Nephron progenitor cell (in vitro differentiated cells): ENCODE data around the gene MCM5.

Source experiments
- DNase-seq: peaks from one replicate; pipeline ENCODE4 v3.0.0; 2021
- H3K27ac Mint-ChIP-seq: 2 replicates; pipeline ENCODE4 v1.8.0; 2021; ENCODE audit warnings: mild to moderate bottlenecking, moderate library complexity, mixed read lengths
- H3K27me3 Mint-ChIP-seq: 2 replicates; pipeline ENCODE4 v1.8.0; 2021; ENCODE audit warnings: mild to moderate bottlenecking, low read depth, mixed read lengths; ENCODE audit not compliant: poor library complexity
- H3K36me3 Mint-ChIP-seq: 2 replicates; pipeline ENCODE4 v1.8.0; 2021; ENCODE audit warnings: low read depth, mixed read lengths
- H3K4me1 Mint-ChIP-seq: 2 replicates; pipeline ENCODE4 v1.8.0; 2021; ENCODE audit warnings: mixed read lengths
- H3K4me3 Mint-ChIP-seq: 2 replicates; pipeline ENCODE4 v1.8.0; 2021; ENCODE audit warnings: mild to moderate bottlenecking, moderate library complexity, mixed read lengths
- H3K9me3 Mint-ChIP-seq: 2 replicates; pipeline ENCODE4 v1.8.0; 2021; ENCODE audit warnings: mild to moderate bottlenecking, moderate library complexity, mixed read lengths
- TF ChIP-seq, protein P1 (sequence below): fragments of 200-600 bp; sonication (generic); IDR thresholded peaks from 2 replicates; pipeline ENCODE4 v1.5.0; 2021; ENCODE audit warnings: antibody characterized with exemption

Gene MCM5

DNA sequence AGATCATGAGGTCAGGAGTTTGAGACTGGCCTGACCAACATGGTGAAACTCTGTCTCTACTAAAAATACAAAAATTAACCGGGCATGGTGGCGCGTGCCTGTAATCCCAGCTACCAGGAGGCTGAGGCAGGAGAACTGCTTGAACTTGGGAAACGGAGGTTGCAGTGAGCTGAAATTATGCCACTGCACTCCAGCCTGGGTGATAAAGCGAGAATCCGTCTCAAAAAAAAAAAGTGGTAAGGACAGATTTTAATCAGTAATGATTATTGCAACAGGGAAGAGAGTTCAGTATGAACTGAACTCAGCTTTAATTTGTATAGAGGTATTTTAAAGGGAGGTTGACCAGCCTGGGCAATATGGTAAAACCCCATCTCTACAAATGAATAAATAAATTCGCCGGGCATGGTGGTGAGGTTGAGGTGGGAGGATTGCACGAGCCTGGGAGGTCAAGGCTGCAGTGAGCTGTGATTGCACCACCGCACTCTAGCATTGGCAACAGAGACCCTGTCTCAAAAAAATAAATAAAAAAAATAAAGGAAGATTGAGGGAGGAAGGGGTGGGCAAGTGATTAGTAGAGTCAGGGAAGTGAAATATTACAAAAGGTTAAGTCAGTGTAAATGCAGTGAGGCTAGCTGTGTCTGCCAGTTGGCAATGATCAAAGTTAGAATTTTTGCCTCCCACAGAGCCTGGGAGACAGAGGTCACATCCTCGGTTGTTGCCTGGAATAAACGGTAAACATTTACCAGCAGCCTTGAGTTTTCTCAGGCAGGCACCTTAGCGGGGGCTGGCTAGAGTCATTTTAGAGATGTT, 2.6 kb upstream of the MCM5 start:
- H3K4me3 Mint-ChIP-seq = peak overlapping the region; percentile 28

DNA sequence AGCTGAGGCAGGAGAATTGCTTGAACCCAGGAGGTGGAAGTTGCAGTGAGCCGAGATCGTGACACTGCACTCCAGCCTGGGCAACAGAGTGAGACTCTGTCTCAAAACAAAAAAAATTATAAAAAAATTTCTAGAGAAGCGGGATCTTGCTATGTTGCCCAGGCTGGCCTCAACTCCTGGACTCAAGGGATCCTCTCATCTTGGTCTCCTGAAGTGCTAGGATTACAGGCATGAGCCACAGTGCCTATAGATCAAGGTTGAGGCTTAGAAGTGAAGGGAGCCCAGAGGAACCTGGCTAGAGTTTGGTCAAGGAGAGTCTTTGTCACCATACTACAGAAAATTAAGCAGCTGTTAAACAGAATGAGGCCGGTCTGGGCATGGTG, 1.4 kb upstream of the MCM5 start:
- Mint-ChIP-seq H3K4me3 (peak overlapping the region; percentile 99), H3K27ac (no peak overlapping the region), H3K4me1 (peaks cover 64% of the 10 kb centered on the region)

More for the DNA sequence above, 2.6 kb upstream of the MCM5 start:
- Mint-ChIP-seq H3K27ac (peak overlapping the region; percentile 94), H3K27me3 (no peaks in the 10 kb centered on the region), H3K36me3 (peaks cover 9% of the 10 kb centered on the region), H3K4me1 (peaks cover 65% of the 10 kb centered on the region), H3K9me3 (no peaks in the 10 kb centered on the region)
- TF ChIP-seq, protein P1, sequence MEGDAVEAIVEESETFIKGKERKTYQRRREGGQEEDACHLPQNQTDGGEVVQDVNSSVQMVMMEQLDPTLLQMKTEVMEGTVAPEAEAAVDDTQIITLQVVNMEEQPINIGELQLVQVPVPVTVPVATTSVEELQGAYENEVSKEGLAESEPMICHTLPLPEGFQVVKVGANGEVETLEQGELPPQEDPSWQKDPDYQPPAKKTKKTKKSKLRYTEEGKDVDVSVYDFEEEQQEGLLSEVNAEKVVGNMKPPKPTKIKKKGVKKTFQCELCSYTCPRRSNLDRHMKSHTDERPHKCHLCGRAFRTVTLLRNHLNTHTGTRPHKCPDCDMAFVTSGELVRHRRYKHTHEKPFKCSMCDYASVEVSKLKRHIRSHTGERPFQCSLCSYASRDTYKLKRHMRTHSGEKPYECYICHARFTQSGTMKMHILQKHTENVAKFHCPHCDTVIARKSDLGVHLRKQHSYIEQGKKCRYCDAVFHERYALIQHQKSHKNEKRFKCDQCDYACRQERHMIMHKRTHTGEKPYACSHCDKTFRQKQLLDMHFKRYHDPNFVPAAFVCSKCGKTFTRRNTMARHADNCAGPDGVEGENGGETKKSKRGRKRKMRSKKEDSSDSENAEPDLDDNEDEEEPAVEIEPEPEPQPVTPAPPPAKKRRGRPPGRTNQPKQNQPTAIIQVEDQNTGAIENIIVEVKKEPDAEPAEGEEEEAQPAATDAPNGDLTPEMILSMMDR = no peak
- DNase-seq = no peak

DNA sequence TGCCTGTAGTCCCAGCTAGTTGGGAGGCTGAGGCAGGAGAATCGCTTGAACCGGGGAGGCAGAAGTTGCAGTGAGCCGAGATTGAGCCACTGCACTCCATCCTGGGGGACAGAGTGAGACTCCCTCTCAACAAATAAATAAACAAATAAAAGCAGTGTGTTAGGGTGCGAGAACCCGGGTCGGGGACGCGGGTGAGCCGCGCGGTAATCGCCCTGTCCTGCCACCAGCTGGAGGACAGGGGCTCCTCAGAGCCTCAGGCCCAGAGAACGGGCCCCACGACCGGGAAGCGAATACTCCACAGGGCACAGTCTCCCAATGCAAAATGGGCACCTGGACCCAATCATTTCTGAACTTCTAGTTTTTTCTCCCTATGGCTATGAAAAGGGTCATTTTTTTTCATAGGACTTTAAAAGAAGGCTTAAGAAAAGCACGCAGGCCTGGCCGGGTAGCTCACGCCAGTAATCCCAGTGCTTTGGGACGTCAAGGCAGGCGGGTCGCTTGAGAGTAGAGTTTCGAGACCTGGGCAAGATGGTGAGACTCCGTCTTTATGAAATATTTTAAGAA, 744 bp upstream of the MCM5 start:
- H3K4me3 Mint-ChIP-seq = peak overlapping the region; percentile 99
- peak overlapping the region; percentile 39 for H3K27ac Mint-ChIP-seq
- H3K27me3 Mint-ChIP-seq = no peaks in the 10 kb centered on the region
- TF ChIP-seq, protein P1 = no peak
- no peaks in the 10 kb centered on the region for H3K9me3 Mint-ChIP-seq
- H3K36me3 Mint-ChIP-seq = peaks cover 22% of the 10 kb centered on the region
- DNase-seq = no peak
- peaks cover 58% of the 10 kb centered on the region for H3K4me1 Mint-ChIP-seq

More for the DNA sequence above, 1.4 kb upstream of the MCM5 start:
- peaks cover 16% of the 10 kb centered on the region for H3K36me3 Mint-ChIP-seq
- H3K9me3 Mint-ChIP-seq = no peaks in the 10 kb centered on the region
- H3K27me3 Mint-ChIP-seq = no peaks in the 10 kb centered on the region
- no peak for DNase-seq
- TF ChIP-seq, protein P1 = no peak

DNA sequence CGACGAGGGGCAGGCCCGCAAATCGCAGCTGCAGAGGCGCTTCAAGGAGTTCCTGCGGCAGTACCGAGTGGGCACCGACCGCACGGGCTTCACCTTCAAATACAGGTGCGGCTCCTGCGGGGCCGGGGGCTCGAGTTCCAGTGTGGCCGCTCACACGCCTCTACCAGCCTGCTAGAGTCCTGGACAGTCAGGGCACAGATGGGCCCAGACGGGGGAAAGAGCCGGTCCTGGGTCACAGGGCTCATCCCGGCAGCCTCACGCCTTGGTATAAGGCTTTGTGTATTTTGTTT, 506 bp downstream of the MCM5 start:
- Mint-ChIP-seq H3K27ac (no peak overlapping the region), H3K4me3 (peak overlapping the region; percentile 99), H3K9me3 (no peaks in the 10 kb centered on the region), H3K36me3 (peaks cover 28% of the 10 kb centered on the region), H3K27me3 (no peaks in the 10 kb centered on the region), H3K4me1 (peaks cover 50% of the 10 kb centered on the region)
- TF ChIP-seq, protein P1 = no peak
- no peak for DNase-seq

DNA sequence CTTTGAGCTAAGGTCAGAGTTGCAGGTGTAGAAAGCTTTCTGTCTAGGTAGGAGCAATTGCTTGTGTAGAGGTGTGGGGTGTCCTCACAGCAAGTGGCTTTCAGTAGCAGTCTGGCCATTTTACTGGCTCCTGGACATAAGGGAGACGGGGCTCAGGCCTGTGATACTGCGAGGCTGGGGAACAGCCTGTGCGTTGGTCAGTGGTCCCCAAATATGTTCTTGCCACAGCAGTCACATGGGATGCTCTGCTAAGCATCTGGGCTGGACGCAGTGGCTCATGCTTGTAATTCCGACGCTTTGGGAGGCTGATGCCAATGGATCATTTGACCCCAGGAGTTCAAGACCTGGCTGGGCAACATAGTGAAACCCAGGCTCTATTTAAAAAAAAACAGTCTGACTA, 1.9 kb downstream of the MCM5 start:
- TF ChIP-seq, protein P1 = no peak
- Mint-ChIP-seq H3K27me3 (no peaks in the 10 kb centered on the region), H3K27ac (no peak overlapping the region), H3K36me3 (peaks cover 38% of the 10 kb centered on the region), H3K9me3 (no peaks in the 10 kb centered on the region), H3K4me3 (peak overlapping the region; percentile 99), H3K4me1 (peaks cover 43% of the 10 kb centered on the region)
- no peak for DNase-seq

DNA sequence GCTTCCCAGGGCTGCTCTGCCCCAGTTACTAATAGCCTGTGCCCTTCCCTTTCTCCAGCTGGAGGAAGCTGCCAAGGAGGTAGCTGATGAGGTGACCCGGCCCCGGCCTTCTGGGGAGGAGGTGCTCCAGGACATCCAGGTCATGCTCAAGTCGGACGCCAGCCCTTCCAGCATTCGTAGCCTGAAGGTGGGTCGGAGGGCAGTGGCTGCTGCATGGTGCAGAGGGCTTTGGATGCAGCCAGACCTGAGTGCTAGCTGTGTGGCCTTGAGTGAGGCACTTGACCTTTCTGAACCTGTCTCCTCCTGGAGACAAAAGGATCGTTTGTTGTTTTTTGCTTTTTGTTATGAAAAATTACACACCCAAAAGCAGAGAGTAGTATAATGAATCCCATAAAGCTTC, 3.4 kb downstream of the MCM5 start:
- no peak for DNase-seq
- Mint-ChIP-seq H3K27ac (no peak overlapping the region), H3K4me1 (peaks cover 34% of the 10 kb centered on the region), H3K4me3 (no peak overlapping the region), H3K36me3 (peaks cover 53% of the 10 kb centered on the region), H3K9me3 (no peaks in the 10 kb centered on the region), H3K27me3 (no peaks in the 10 kb centered on the region)
- TF ChIP-seq, protein P1 = no peak
